Kidney (tissue), 14 donors: ENCODE data around the gene WTAP. TPM values are rescaled to one million over a fixed set of nuclear protein-coding genes. Genes with fewer than 3 reads are reported as not detected.

Experiments used
- DNase-seq, 5 donors: peaks; one replicate each; pipeline ENCODE4 v3.0.0-alpha.2; 2013 to 2020
- FAIRE-seq: peaks from 2 replicates; lab custom pipeline; 2012; peaks lifted over from hg19 to GRCh38; lab: Jason Lieb, UNC
- H3K27ac ChIP-seq, 2 donors: one replicate each; pipeline ENCODE4 v1.7.0; 2013; ENCODE audit warnings: low read depth in 2 of 2, low read length in 2 of 2, inconsistent platforms in 1 of 2
- H3K27me3 ChIP-seq: one replicate; pipeline ENCODE4 v1.7.1; 2013; ENCODE audit warnings: low read length, inconsistent platforms; ENCODE audit not compliant: control insufficient read depth, insufficient read depth
- H3K36me3 ChIP-seq, 3 donors: one replicate each; pipeline versions ENCODE4 v1.7.0 to v1.7.1; 2013; ENCODE audit warnings: low read length in 3 of 3, control low read depth in 1 of 3, inconsistent platforms in 1 of 3; ENCODE audit not compliant: insufficient read depth in 3 of 3, control insufficient read depth in 2 of 3
- H3K4me1 ChIP-seq, 3 donors: one replicate each; pipeline versions ENCODE4 v1.7.0 to v1.7.1; 2013; ENCODE audit warnings: low read length in 3 of 3, inconsistent platforms in 1 of 3, low read depth in 1 of 3; ENCODE audit not compliant: control insufficient read depth in 2 of 3, insufficient read depth in 2 of 3
- H3K4me3 ChIP-seq, 3 donors: one replicate each; pipeline versions ENCODE4 v1.7.0 to v1.8.1; 2013; ENCODE audit warnings: low read length in 3 of 3, control low read depth in 1 of 3, inconsistent platforms in 1 of 3
- H3K9ac ChIP-seq, 3 donors: one replicate each; pipeline versions ENCODE4 v1.7.0 to v1.7.1; 2013; ENCODE audit warnings: low read length in 3 of 3, control low read depth in 1 of 3, inconsistent platforms in 1 of 3
- H3K9me3 ChIP-seq, 3 donors: one replicate each; pipeline versions ENCODE4 v1.7.0 to v1.7.1; 2013; ENCODE audit warnings: low read length in 3 of 3, control low read depth in 1 of 3, inconsistent platforms in 1 of 3; ENCODE audit not compliant: control insufficient read depth in 2 of 3, insufficient read depth in 1 of 3
- intact Hi-C: fragments of 100-400 bp; cut with DNase I; formaldehyde crosslinking; loops from one replicate; pipeline ENCODE4 v1.11.1; 2022
- polyA plus RNA-seq: library from polyadenylated mRNA; stranded (reverse); fragments of 350-450 nt; fragmentation: Illumina TruSeq; extraction: RNeasy Lipid Tissue Mini Kit (QIAGEN cat#74804); gene quantifications from one replicate; pipeline ENCODE4 v1.2.3, GENCODE V29; 2014; ENCODE audit warnings: low read depth, low replicate concordance; ENCODE audit not compliant: insufficient read depth
- total RNA-seq: library from RNA; stranded (reverse); fragmentation: NEBNext Ultra II Directional; extraction: Animal tissue kit (Norgen Biotek cat#: 25700); gene quantifications from one replicate; pipeline ENCODE4 v1.2.1, GENCODE V29; 2021
- TF ChIP-seq, protein P1 (sequence below): IDR thresholded peaks from 3 replicates; pipeline ENCODE4 v1.5.1; 2012; ENCODE audit warnings: mild to moderate bottlenecking, moderate library complexity, borderline replicate concordance; ENCODE audit not compliant: insufficient read depth; ENCODE audit errors: extremely low read depth
- donor health status: control.
- donor health status: control.
- donor health status: control.
- donor health status: control.
- donor health status: control.
- donor health status: DM: yes; HTN: yes; CAD: no.
- donor health status: Normal renal cell carcinoma (clear cell type).

The WTAP gene
- total and polyA plus RNA-seq, 2 donors from 2014 or later, result 63.5 to 108 TPM

DNA sequence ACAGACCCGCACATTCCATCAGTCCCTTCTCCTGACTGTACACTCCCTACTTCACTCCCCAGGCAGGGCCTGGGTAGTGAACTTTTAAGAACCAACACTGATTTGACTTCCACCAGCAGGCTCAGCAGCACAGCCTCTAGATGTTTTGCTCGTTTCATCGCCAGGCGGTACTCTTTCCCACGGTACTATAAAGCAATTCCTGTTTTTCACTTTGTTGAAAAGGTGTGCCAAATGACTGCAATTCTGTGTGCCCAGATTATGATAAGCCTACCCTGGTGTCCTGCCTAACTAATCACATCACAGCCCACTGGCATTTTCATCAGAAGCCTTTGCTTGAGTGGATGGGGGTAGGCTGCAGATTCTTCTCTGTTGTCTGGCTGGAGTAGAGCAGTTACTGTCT is 12.9 kb upstream of the WTAP start:
- Histone ChIP-seq H3K27ac (no peak overlapping the region), H3K27me3 (no peaks in the 10 kb centered on the region), H3K9ac (no peak overlapping the region), H3K36me3 (no peaks in the 10 kb centered on the region), H3K9me3 (no peaks in the 10 kb centered on the region), H3K4me1 (no peaks in the 10 kb centered on the region), H3K4me3 (no peak overlapping the region)
- intact Hi-C loops, result no loop called here
- DNase-seq (no peak), FAIRE-seq (no peak)
- TF ChIP-seq, protein P1, sequence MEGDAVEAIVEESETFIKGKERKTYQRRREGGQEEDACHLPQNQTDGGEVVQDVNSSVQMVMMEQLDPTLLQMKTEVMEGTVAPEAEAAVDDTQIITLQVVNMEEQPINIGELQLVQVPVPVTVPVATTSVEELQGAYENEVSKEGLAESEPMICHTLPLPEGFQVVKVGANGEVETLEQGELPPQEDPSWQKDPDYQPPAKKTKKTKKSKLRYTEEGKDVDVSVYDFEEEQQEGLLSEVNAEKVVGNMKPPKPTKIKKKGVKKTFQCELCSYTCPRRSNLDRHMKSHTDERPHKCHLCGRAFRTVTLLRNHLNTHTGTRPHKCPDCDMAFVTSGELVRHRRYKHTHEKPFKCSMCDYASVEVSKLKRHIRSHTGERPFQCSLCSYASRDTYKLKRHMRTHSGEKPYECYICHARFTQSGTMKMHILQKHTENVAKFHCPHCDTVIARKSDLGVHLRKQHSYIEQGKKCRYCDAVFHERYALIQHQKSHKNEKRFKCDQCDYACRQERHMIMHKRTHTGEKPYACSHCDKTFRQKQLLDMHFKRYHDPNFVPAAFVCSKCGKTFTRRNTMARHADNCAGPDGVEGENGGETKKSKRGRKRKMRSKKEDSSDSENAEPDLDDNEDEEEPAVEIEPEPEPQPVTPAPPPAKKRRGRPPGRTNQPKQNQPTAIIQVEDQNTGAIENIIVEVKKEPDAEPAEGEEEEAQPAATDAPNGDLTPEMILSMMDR, result no peak

DNA sequence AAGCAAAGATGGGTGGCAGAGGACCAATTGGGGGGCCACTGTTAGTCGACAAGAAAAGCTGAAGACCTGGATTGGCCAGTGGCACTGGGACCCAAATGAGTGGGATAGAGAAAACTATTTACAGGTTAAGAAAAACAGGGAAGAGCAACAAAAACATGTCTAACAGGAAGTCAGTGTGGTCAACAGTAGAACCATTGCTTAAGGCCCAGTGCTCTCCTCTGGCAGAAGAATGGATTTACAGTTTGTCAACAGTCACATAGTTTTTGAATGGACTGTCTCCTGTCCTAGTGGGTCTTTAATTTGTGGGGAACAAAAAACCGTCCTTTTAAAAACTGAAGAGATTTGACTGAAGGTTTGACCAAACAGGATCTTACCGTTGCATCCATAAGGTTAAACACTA is 12.1 kb upstream of the WTAP start:
- TF ChIP-seq, protein P1, result no peak
- no peaks in the 10 kb centered on the region for H3K36me3 ChIP-seq
- FAIRE-seq (no peak), DNase-seq (no peak)
- peak overlapping the region in 1 of 2 donors; percentile 33 for H3K27ac ChIP-seq
- H3K27me3 ChIP-seq, result no peaks in the 10 kb centered on the region
- no peaks in the 10 kb centered on the region for H3K4me1 ChIP-seq
- H3K4me3 ChIP-seq, result no peak overlapping the region
- intact Hi-C loops, result no loop called here
- no peak overlapping the region for H3K9ac ChIP-seq
- H3K9me3 ChIP-seq, result no peaks in the 10 kb centered on the region

- no peak overlapping the region for H3K4me3 ChIP-seq
- H3K4me1 ChIP-seq, result no peaks in the 10 kb centered on the region
- DNase-seq (no peak), FAIRE-seq (no peak)
- no peaks in the 10 kb centered on the region for H3K9me3 ChIP-seq
- TF ChIP-seq, protein P1, result no peak
- no peaks in the 10 kb centered on the region for H3K36me3 ChIP-seq
- no peak overlapping the region for H3K9ac ChIP-seq
- intact Hi-C loops, result no loop called here
- H3K27ac ChIP-seq, result peak overlapping the region in 1 of 2 donors; percentile 92
- no peaks in the 10 kb centered on the region for H3K27me3 ChIP-seq
These were observed 11.7 kb upstream of the WTAP start for GRCh38 chr6:159715605-159716004.
